ENCODE data around the gene NAXE. TPM values are rescaled to one million over a fixed set of nuclear protein-coding genes. Genes with fewer than 3 reads are reported as not detected.
"Not testable (repeated sequence)": the region's sequence is repeated elsewhere in the genome, so short reads cannot be mapped to it uniquely, and the experiment has no call there.

The NAXE gene
- total RNA-seq, 3 donors from 2014 or later: 70.8 to 94.4 (median 86.5) TPM

DNA sequence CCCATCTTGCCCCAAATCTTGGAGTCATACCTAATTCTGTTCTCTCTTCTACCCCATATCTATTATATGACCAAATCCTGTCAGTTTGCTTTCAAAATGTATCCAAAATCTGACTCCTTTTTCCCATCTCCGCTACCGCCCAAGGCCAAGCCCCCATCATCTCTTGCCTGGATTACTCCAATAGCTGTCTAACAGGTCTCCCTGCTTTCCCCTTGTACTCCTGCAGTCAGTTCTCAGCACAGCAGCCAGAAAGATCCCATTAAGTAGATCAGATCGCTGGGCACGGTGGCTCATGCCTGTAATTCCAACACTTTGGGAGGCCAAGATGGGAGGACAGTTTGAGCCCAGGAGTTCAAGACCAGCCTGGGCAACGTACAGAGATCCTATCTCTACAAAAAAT lies 39.1 kb upstream of the NAXE start:
- TF ChIP-seq, protein P1, sequence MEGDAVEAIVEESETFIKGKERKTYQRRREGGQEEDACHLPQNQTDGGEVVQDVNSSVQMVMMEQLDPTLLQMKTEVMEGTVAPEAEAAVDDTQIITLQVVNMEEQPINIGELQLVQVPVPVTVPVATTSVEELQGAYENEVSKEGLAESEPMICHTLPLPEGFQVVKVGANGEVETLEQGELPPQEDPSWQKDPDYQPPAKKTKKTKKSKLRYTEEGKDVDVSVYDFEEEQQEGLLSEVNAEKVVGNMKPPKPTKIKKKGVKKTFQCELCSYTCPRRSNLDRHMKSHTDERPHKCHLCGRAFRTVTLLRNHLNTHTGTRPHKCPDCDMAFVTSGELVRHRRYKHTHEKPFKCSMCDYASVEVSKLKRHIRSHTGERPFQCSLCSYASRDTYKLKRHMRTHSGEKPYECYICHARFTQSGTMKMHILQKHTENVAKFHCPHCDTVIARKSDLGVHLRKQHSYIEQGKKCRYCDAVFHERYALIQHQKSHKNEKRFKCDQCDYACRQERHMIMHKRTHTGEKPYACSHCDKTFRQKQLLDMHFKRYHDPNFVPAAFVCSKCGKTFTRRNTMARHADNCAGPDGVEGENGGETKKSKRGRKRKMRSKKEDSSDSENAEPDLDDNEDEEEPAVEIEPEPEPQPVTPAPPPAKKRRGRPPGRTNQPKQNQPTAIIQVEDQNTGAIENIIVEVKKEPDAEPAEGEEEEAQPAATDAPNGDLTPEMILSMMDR (IDR thresholded peaks at IDR 0.05): no peak
- H3K4me1 ChIP-seq (ENCODE audit: low read depth): no peaks in the 10 kb centered on the region
- ATAC-seq: no peak

DNA sequence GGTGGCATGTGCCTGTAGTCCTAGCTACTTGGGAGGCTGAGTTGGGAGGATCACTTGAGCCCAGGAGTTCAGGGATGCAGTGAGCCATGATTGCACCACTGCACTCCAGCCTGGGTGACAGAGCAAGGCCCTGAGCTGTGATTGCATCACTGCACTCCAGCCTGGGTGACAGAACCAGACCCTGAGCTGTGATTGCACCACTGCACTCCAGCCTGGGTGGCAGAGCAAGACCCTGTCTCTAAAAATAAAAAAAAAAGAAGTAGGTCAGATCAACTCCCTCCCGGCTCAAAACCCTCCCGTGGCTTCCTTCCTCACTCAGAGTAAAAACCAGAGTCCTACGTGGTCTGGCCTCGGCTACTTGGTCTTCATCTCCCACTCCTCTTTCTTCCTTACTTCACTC lies 38.6 kb upstream of the NAXE start:
- H3K4me3 ChIP-seq; H3K4me1 ChIP-seq (ENCODE audit: low read depth); ATAC-seq; DNase-seq; intact Hi-C loops (cut with DNase I, micrococcal nuclease); H3K36me3 ChIP-seq (ENCODE audit: low read depth); H3K9me3 ChIP-seq: not testable (repeated sequence)

More for the DNA sequence above, 39.1 kb upstream of the NAXE start:
- DNase-seq: no peak
- H3K36me3 ChIP-seq (ENCODE audit: low read depth): no peaks in the 10 kb centered on the region
- intact Hi-C loops (cut with DNase I, micrococcal nuclease): no loop called here
- H3K9me3 ChIP-seq: no peaks in the 10 kb centered on the region
- H3K4me3 ChIP-seq: no peak overlapping the region

DNA sequence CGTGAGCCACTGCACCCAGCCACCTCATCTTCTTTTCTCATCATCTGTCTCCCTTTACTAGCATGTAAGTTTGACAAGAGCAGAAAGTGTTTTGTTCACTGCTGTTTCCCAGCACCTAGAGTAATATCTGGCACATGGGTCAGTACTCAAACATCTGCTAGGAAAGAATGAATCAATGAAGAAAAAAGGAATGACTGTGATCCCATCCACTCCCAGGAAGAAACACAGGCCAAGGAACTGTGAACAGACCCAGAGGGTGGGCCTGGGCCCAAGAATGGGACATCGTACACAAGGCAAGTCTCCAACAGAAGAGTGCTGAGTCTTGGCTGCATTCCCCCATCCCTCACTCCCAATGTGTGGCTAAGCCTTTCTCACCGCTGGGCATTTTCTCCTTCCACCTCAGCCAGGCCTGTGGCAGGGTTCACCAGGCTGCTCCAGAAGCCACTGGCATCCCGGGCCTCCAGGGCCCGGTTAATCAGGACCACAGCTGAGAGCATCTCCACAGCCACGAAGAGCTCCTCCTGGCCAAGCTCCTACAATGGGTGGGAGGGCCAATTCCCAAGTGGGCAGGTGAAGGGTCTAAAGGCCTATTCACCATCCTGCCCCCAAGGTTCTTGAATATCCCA lies 37.6 kb upstream of the NAXE start:
- no peaks in the 10 kb centered on the region for H3K36me3 ChIP-seq (ENCODE audit: low read depth)
- no peak for ATAC-seq
- intact Hi-C loops (cut with DNase I, micrococcal nuclease): no loop called here
- TF ChIP-seq, protein P1 (IDR thresholded peaks at IDR 0.05): no peak
- no peaks in the 10 kb centered on the region for H3K4me1 ChIP-seq (ENCODE audit: low read depth)
- H3K4me3 ChIP-seq: no peak overlapping the region
- DNase-seq: no peak
- no peaks in the 10 kb centered on the region for H3K9me3 ChIP-seq

DNA sequence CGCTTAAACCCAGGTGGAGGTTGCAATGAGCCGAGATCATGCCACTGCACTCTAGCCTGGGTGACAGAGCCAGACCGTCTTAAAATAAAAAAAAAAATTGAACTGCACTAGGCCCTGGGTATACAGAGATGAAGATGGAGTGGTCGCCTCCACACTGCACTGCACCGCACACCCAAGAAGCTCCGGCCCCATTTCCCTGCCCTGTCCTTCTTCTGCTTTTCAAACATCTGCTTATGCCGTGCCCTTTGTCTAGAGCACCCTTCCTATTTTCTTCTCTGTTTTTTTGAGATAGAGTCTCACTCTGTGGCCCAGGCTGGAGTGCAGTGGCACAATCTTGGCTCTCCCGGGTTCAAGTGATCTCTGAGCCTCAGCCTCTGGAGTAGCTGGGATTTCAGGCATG lies 36.6 kb upstream of the NAXE start:
- DNase-seq: no peak
- ATAC-seq: no peak

DNA sequence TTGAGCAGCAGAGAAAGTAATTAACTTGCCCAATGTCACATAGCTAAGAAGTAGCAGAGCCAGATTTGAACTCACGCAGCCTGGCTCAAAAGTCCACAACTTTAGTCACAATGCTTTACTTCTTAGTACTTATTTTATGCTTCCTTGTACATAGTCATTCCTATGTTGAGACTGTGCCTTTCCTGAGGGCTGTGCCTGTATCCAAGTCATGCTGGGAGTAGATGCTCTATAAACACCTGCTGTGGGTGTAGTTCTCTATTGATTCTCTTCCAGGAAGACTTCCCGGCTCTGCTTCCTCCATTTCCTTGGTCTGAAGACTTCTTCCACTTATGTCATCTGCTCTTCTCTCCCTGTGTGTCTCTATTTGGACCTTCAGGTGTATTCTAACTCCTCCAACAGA lies 35.9 kb upstream of the NAXE start:
- H3K4me3 ChIP-seq: no peak overlapping the region
- no peak for DNase-seq
- TF ChIP-seq, protein P1 (IDR thresholded peaks at IDR 0.05): no peak
- no peaks in the 10 kb centered on the region for H3K36me3 ChIP-seq (ENCODE audit: low read depth)
- no peaks in the 10 kb centered on the region for H3K4me1 ChIP-seq (ENCODE audit: low read depth)
- peak; percentile 76 for ATAC-seq
- intact Hi-C loops (cut with DNase I, micrococcal nuclease): no loop called here
- H3K9me3 ChIP-seq: no peaks in the 10 kb centered on the region

More for the DNA sequence above, 36.6 kb upstream of the NAXE start:
- TF ChIP-seq, protein P1 (IDR thresholded peaks at IDR 0.05): no peak
- intact Hi-C loops (cut with DNase I, micrococcal nuclease): no loop called here
- H3K9me3 ChIP-seq: no peaks in the 10 kb centered on the region
- H3K4me1 ChIP-seq (ENCODE audit: low read depth): no peaks in the 10 kb centered on the region
- H3K36me3 ChIP-seq (ENCODE audit: low read depth): no peaks in the 10 kb centered on the region
- H3K4me3 ChIP-seq: no peak overlapping the region

DNA sequence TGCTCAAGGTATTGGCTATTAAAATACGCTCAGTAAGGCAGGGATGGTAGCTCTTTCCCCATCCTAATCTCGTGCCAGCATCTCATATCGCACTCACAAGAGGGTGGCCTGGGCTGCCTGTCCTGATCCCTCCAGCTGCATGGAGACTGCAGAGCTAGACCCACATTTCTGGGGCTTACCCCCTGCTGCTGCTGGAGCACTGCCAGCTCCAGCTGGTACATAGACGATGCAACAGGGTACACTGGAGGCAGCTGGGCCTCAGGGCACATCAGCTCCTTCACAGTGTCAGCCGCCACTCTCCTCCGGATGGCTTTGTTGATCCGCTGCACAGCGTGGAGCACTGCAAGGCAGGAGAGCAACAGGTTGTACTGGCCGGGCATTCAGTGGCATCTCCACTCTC lies 35.2 kb upstream of the NAXE start:
- Histone ChIP-seq H3K36me3 (ENCODE audit: low read depth) (no peaks in the 10 kb centered on the region), H3K4me1 (ENCODE audit: low read depth) (no peaks in the 10 kb centered on the region), H3K4me3 (no peak overlapping the region), H3K9me3 (no peaks in the 10 kb centered on the region)
- intact Hi-C loops (cut with DNase I, micrococcal nuclease): no loop called here
- ATAC-seq (no peak), DNase-seq (no peak)
- TF ChIP-seq, protein P1 (IDR thresholded peaks at IDR 0.05): no peak
